GM23338 (cell line): ENCODE results near the gene PTPRN2. TPM values are rescaled to one million over a fixed set of nuclear protein-coding genes. Genes with fewer than 3 reads are reported as not detected.

Experiments used
- ATAC-seq: fragments of 200-7000 bp; cut with Tn5 transposase; 3 replicates; pipeline ENCODE4 v1.9.1; 2020
- DNase-seq: peaks from one replicate; pipeline ENCODE4 v3.0.0-alpha.2; 2015; ENCODE audit warnings: low spot score
- H2AFZ ChIP-seq: fragments of 200-600 bp; sonication (generic); 2 replicates; pipeline ENCODE4 v1.8.0; 2016; ENCODE audit warnings: antibody characterized with exemption, mild to moderate bottlenecking, moderate library complexity
- H3F3A ChIP-seq: fragments of 200-600 bp; sonication (generic); replicated peaks from 2 replicates; pipeline ENCODE4 v1.8.0; 2017; ENCODE audit warnings: antibody characterized with exemption, mixed run types, low read depth
- H3K27ac ChIP-seq: fragments of 200-600 bp; sonication (generic); 2 replicates; pipeline ENCODE4 v1.6.1; 2016; ENCODE audit warnings: low read depth
- H3K27me3 ChIP-seq: fragments of 200-600 bp; sonication (generic); 2 replicates; pipeline ENCODE4 v1.8.0; 2016; ENCODE audit warnings: mild to moderate bottlenecking, mixed run types, moderate library complexity; ENCODE audit not compliant: insufficient read depth
- H3K36me3 ChIP-seq: fragments of 200-600 bp; sonication (generic); 2 replicates; pipeline ENCODE4 v1.8.0; 2016; ENCODE audit warnings: mild to moderate bottlenecking; ENCODE audit not compliant: insufficient read depth
- H3K4me1 ChIP-seq: fragments of 200-600 bp; sonication (generic); 2 replicates; pipeline ENCODE4 v1.8.0; 2016; ENCODE audit warnings: mild to moderate bottlenecking, moderate library complexity; ENCODE audit not compliant: insufficient read depth
- H3K4me2 ChIP-seq: fragments of 200-600 bp; sonication (generic); 2 replicates; pipeline ENCODE4 v1.7.1; 2017; ENCODE audit warnings: mixed run types
- H3K4me3 ChIP-seq: fragments of 200-600 bp; sonication (generic); 2 replicates; pipeline ENCODE4 v1.6.1; 2016; ENCODE audit warnings: mixed run types
- H3K79me2 ChIP-seq: fragments of 200-600 bp; sonication (generic); replicated peaks from 2 replicates; pipeline ENCODE4 v1.8.0; 2017; ENCODE audit warnings: mild to moderate bottlenecking; ENCODE audit not compliant: insufficient read depth
- H3K9me2 ChIP-seq: fragments of 200-600 bp; sonication (generic); 2 replicates; pipeline ENCODE4 v1.8.0; 2017; ENCODE audit not compliant: insufficient read depth
- H4K20me1 ChIP-seq: fragments of 200-600 bp; sonication (generic); replicated peaks from 2 replicates; pipeline ENCODE4 v1.8.0; 2017; ENCODE audit warnings: mild to moderate bottlenecking; ENCODE audit not compliant: insufficient read depth
- H3K27ac Mint-ChIP-seq: 2 replicates; pipeline ENCODE4 v1.8.0; 2020; ENCODE audit warnings: inconsistent platforms, mild to moderate bottlenecking, moderate library complexity, mixed read lengths
- H3K27me3 Mint-ChIP-seq: 3 replicates; pipeline ENCODE4 v1.8.0; 2022; ENCODE audit warnings: low read depth, mild to moderate bottlenecking, moderate library complexity, mixed read lengths, inconsistent platforms; ENCODE audit not compliant: insufficient read depth, poor library complexity
- H3K36me3 Mint-ChIP-seq: 3 replicates; pipeline ENCODE4 v1.8.0; 2021; ENCODE audit warnings: low read depth, mild to moderate bottlenecking, inconsistent platforms, moderate library complexity, mixed read lengths
- H3K4me1 Mint-ChIP-seq: 3 replicates; pipeline ENCODE4 v1.8.0; 2020; ENCODE audit warnings: mild to moderate bottlenecking, inconsistent platforms, mixed read lengths
- H3K4me3 Mint-ChIP-seq: 3 replicates; pipeline ENCODE4 v1.8.0; 2021; ENCODE audit warnings: moderate library complexity, mild to moderate bottlenecking, inconsistent platforms, mixed read lengths
- H3K9me3 Mint-ChIP-seq: 3 replicates; pipeline ENCODE4 v1.8.0; 2020; ENCODE audit warnings: moderate library complexity, mild to moderate bottlenecking, inconsistent platforms, mixed read lengths
- ETS1 ChIP-seq: IDR thresholded peaks from 2 replicates; pipeline ENCODE4 v1.6.1; 2016; ENCODE audit warnings: antibody characterized with exemption
- NANOG ChIP-seq: IDR thresholded peaks from 2 replicates; pipeline ENCODE4 v1.6.1; 2016; ENCODE audit warnings: antibody characterized with exemption, borderline replicate concordance
- POLR2AphosphoS5 ChIP-seq: IDR thresholded peaks from 2 replicates; pipeline ENCODE4 v1.6.1; 2016; ENCODE audit warnings: antibody characterized with exemption, low read depth
- REST ChIP-seq: IDR thresholded peaks from one replicate; pipeline ENCODE4 v1.6.1; 2018; ENCODE audit warnings: antibody characterized with exemption; ENCODE audit not compliant: unreplicated experiment
- ZNF114 ChIP-seq: fragments of 250-450 bp; sonication (Bioruptor Pico); IDR thresholded peaks from 2 replicates; pipeline ENCODE4 v1.5.0; 2020; ENCODE audit warnings: mild to moderate bottlenecking, moderate library complexity
- polyA plus RNA-seq: library from polyadenylated mRNA; unstranded; fragments of >200 nt; fragmentation: Nextera tagmentation; extraction: Ambion mirVana; gene quantifications from 2 replicates; pipeline ENCODE4 v1.2.1, GENCODE V29; 2016
- total RNA-seq: library from RNA; depleted of rRNA; stranded (reverse); fragments of >200 nt; shearing (Covaris generic); gene quantifications from 2 replicates; pipeline ENCODE4 v1.2.3, GENCODE V29; 2014

The PTPRN2 gene
- total and polyA plus RNA-seq, 2 experiments from 2014 or later, result 0.87 to 4.0 TPM

- no peak overlapping the region for H3K27ac Mint-ChIP-seq
- peaks cover 37% of the 10 kb centered on the region for H3K4me1 Mint-ChIP-seq
Observed at GRCh38 chr7:158474488-158474887, 113.1 kb downstream of the PTPRN2 start.

GRCh38 chr7:158473946-158474345, 113.7 kb downstream of the PTPRN2 start:
- no peak overlapping the region for H2AFZ ChIP-seq
- H3K36me3 ChIP-seq, result no peaks in the 10 kb centered on the region; the same call in 1 of the 2 replicates
- H3F3A ChIP-seq, result peaks cover 14% of the 10 kb centered on the region; the same call in 1 of the 2 replicates
- H3K36me3 Mint-ChIP-seq, result peaks cover 24% of the 10 kb centered on the region
- no peaks in the 10 kb centered on the region for H3K9me2 ChIP-seq
- peaks cover 93% of the 10 kb centered on the region for H3K9me3 Mint-ChIP-seq
- ATAC-seq (no peak), DNase-seq (no peak)
- H3K4me1 ChIP-seq, result peaks cover 40% of the 10 kb centered on the region
- H3K27ac ChIP-seq, result no peak overlapping the region
- H3K4me3 Mint-ChIP-seq, result no peak overlapping the region
- H3K79me2 ChIP-seq, result no peaks in the 10 kb centered on the region
- no peaks in the 10 kb centered on the region for H3K27me3 ChIP-seq
- peaks cover 37% of the 10 kb centered on the region for H3K4me1 Mint-ChIP-seq
- H3K27ac Mint-ChIP-seq, result no peak overlapping the region
- H3K27me3 Mint-ChIP-seq, result peaks cover 13% of the 10 kb centered on the region
- H3K4me2 ChIP-seq, result 0 out of 2 replicates have a peak overlapping the region, but pooled peaks have one; percentile 15
- TF ChIP-seq NANOG, result no peak
- no peak overlapping the region for H3K4me3 ChIP-seq
- H4K20me1 ChIP-seq, result no peaks in the 10 kb centered on the region

More at GRCh38 chr7:158474488-158474887, 113.1 kb downstream of the PTPRN2 start:
- no peak overlapping the region for H3K4me3 Mint-ChIP-seq
- Histone ChIP-seq H3K27ac (no peak overlapping the region), H3K4me1 (peaks cover 39% of the 10 kb centered on the region), H3K4me2 (no peak overlapping the region), H3K27me3 (no peaks in the 10 kb centered on the region), H3K79me2 (no peaks in the 10 kb centered on the region), H3F3A (peaks cover 9% of the 10 kb centered on the region; the same call in 1 of the 2 replicates), H4K20me1 (no peaks in the 10 kb centered on the region), H2AFZ (no peak overlapping the region), H3K9me2 (no peaks in the 10 kb centered on the region), H3K36me3 (no peaks in the 10 kb centered on the region; the same call in 1 of the 2 replicates), H3K4me3 (no peak overlapping the region)
- ATAC-seq (no peak), DNase-seq (no peak)
- H3K36me3 Mint-ChIP-seq, result peaks cover 23% of the 10 kb centered on the region
- peaks cover 12% of the 10 kb centered on the region for H3K27me3 Mint-ChIP-seq
- peaks cover 92% of the 10 kb centered on the region for H3K9me3 Mint-ChIP-seq
- TF ChIP-seq REST (no peak), ETS1 (no peak), POLR2AphosphoS5 (no peak), ZNF114 (CRISPR knock-in tag) (no peak)
